Thyroid gland (tissue), 4 donors: ENCODE measurements around the gene NID2.
A peak's percentile ranks its signal among the peaks of the same experiment; 100 is the strongest.

Experiments used
- POLR2A ChIP-seq, 2 donors: fragments of 450-650 bp; IDR thresholded peaks; one replicate each; pipeline ENCODE4 v1.6.1; 2017; ENCODE audit warnings: antibody characterized with exemption in 2 of 2, mild to moderate bottlenecking in 2 of 2, moderate library complexity in 1 of 2
- TF ChIP-seq, protein P1 (sequence below), 6 experiments: fragments of 200-600 bp in 3 of 6; fragments of 450-650 bp in 3 of 6; sonication (generic) in 3 of 6; IDR thresholded peaks; one replicate each; pipeline ENCODE4 v1.5.1; 2016 to 2019; ENCODE audit warnings: antibody characterized with exemption in 6 of 6, mild to moderate bottlenecking in 2 of 6, inconsistent platforms in 1 of 6, moderate library complexity in 1 of 6

DNA sequence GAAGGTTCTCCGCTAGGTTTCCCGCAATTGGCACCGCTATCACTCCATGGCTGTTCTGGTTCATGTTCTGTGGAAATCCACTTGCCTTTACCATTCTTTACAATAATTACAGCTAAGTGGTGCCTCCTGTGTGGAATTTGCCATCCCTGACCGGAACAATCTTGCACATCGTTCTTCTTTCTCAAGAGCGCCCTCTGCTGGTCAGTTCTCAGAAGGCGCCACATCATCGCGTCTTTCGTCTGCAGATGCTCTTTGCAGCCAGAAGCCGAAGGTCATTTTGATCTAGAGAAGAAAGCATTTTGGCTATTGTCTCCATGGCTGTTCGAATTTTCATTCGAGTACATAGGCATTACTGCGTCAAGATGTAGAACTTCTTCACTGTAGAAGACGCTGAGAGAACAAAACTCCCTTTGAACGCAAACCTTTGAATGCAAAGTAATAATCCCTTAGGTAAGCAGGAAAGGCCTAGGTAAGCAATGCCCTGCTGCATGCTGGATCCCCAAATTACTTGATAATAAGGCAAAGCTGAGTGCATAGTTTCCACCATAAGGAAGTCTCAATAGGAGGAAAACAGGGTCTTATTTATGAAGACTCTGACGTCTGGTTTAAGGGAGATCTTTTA is 89.7 kb downstream of the NID2 start:
- TF ChIP-seq, protein P1, sequence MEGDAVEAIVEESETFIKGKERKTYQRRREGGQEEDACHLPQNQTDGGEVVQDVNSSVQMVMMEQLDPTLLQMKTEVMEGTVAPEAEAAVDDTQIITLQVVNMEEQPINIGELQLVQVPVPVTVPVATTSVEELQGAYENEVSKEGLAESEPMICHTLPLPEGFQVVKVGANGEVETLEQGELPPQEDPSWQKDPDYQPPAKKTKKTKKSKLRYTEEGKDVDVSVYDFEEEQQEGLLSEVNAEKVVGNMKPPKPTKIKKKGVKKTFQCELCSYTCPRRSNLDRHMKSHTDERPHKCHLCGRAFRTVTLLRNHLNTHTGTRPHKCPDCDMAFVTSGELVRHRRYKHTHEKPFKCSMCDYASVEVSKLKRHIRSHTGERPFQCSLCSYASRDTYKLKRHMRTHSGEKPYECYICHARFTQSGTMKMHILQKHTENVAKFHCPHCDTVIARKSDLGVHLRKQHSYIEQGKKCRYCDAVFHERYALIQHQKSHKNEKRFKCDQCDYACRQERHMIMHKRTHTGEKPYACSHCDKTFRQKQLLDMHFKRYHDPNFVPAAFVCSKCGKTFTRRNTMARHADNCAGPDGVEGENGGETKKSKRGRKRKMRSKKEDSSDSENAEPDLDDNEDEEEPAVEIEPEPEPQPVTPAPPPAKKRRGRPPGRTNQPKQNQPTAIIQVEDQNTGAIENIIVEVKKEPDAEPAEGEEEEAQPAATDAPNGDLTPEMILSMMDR (IDR thresholded peaks at IDR 0.05) = peak; percentile 66 to 97 (median 72)
- no peak for TF ChIP-seq POLR2A (IDR thresholded peaks at IDR 0.05)
